BE2C (cell line): ENCODE results near the gene RASSF8. TPM values are rescaled to one million over a fixed set of nuclear protein-coding genes. Genes with fewer than 3 reads are reported as not detected.
A peak's percentile ranks its signal among the peaks of the same experiment; 100 is the strongest.

Source experiments
- DNase-seq: peaks from one replicate; pipeline ENCODE4 v3.0.0-alpha.2; 2020
- H3K27me3 ChIP-seq: fragments of 250-450 bp; sonication (Bioruptor Pico); 2 replicates; pipeline ENCODE4 v1.5.1; 2020; ENCODE audit warnings: mild to moderate bottlenecking
- H3K36me3 ChIP-seq: fragments of 250-450 bp; sonication (Bioruptor Pico); 2 replicates; pipeline ENCODE4 v1.5.1; 2020; ENCODE audit warnings: mild to moderate bottlenecking
- H3K4me1 ChIP-seq: fragments of 250-450 bp; sonication (Bioruptor Pico); 2 replicates; pipeline ENCODE4 v1.5.1; 2020
- H3K4me3 ChIP-seq: 2 replicates; pipeline ENCODE4 v1.5.1; 2011; ENCODE audit warnings: low read depth, low read length
- H3K9me3 ChIP-seq: fragments of 250-450 bp; sonication (Bioruptor Pico); 2 replicates; pipeline ENCODE4 v1.5.1; 2020
- CTCF ChIP-seq: IDR thresholded peaks from 2 replicates; pipeline ENCODE4 v1.5.1; 2012; ENCODE audit warnings: mild to moderate bottlenecking, low read depth, low read length
- polyA plus RNA-seq: library from polyadenylated mRNA; unstranded; fragments of >200 nt; gene quantifications from one replicate; pipeline ENCODE4 v1.2.1, GENCODE V29; 2012; ENCODE audit warnings: low read depth, missing spikeins; ENCODE audit not compliant: insufficient read length, insufficient read depth

Gene RASSF8
- polyA plus RNA-seq, result 1.3 TPM

- peaks cover 31% of the 10 kb centered on the region for H3K27me3 ChIP-seq
- no peak for TF ChIP-seq CTCF
- peaks cover 6% of the 10 kb centered on the region; the same call in 1 of the 2 replicates for H3K4me1 ChIP-seq
- no peaks in the 10 kb centered on the region; the same call in 1 of the 2 replicates for H3K9me3 ChIP-seq
- no peaks in the 10 kb centered on the region for H3K36me3 ChIP-seq
- DNase-seq, result peak; percentile 77
- peak within 1 kb of the TSS; percentile 65 for H3K4me3 ChIP-seq
Measured at GRCh38 chr12:25958428-25959070, at the start of gene RASSF8. TSS of gene RASSF8 (plus strand) at chr12:25958682. CDS start at chr12:26055344, 96,662 bp downstream.

GRCh38 chr12:25914551-25914950, 43.9 kb upstream of the RASSF8 start:
- TF ChIP-seq CTCF, result no peak
- Histone ChIP-seq H3K4me3 (no peak overlapping the region), H3K27me3 (no peaks in the 10 kb centered on the region), H3K36me3 (no peaks in the 10 kb centered on the region), H3K9me3 (no peaks in the 10 kb centered on the region; the same call in 1 of the 2 replicates), H3K4me1 (no peaks in the 10 kb centered on the region; the same call in 1 of the 2 replicates)
- DNase-seq, result no peak

- Histone ChIP-seq H3K4me1 (no peaks in the 10 kb centered on the region), H3K36me3 (no peaks in the 10 kb centered on the region), H3K27me3 (no peaks in the 10 kb centered on the region), H3K4me3 (no peak overlapping the region), H3K9me3 (no peaks in the 10 kb centered on the region)
- TF ChIP-seq CTCF, result no peak
- DNase-seq, result no peak
Measured at GRCh38 chr12:25924491-25925001, 33.9 kb upstream of the RASSF8 start.

- no peak for DNase-seq
- no peaks in the 10 kb centered on the region for H3K27me3 ChIP-seq
- no peaks in the 10 kb centered on the region for H3K9me3 ChIP-seq
- H3K36me3 ChIP-seq, result no peaks in the 10 kb centered on the region
- no peak overlapping the region for H3K4me3 ChIP-seq
- TF ChIP-seq CTCF, result no peak
- H3K4me1 ChIP-seq, result no peaks in the 10 kb centered on the region
Measured at GRCh38 chr12:25925064-25925463, 33.4 kb upstream of the RASSF8 start.

GRCh38 chr12:25926536-25926935, 31.9 kb upstream of the RASSF8 start:
- H3K36me3 ChIP-seq, result no peaks in the 10 kb centered on the region
- H3K4me3 ChIP-seq, result no peak overlapping the region
- no peaks in the 10 kb centered on the region for H3K9me3 ChIP-seq
- no peaks in the 10 kb centered on the region for H3K27me3 ChIP-seq
- no peaks in the 10 kb centered on the region for H3K4me1 ChIP-seq
- no peak for TF ChIP-seq CTCF
- no peak for DNase-seq

- no peaks in the 10 kb centered on the region for H3K36me3 ChIP-seq
- H3K4me3 ChIP-seq, result no peak overlapping the region
- H3K9me3 ChIP-seq, result no peaks in the 10 kb centered on the region
- DNase-seq, result no peak
- 0 out of 2 replicates have a peak, but pooled peaks cover 3% of the 10 kb centered on the region for H3K27me3 ChIP-seq
- H3K4me1 ChIP-seq, result no peaks in the 10 kb centered on the region
- TF ChIP-seq CTCF, result no peak
Measured at GRCh38 chr12:25929142-25929541, 29.3 kb upstream of the RASSF8 start.
